GM12878 (cell line): ENCODE measurements around the gene RALGDS. TPM values are rescaled to one million over a fixed set of nuclear protein-coding genes. Genes with fewer than 3 reads are reported as not detected.
"Not testable (repeated sequence)": the region's sequence is repeated elsewhere in the genome, so short reads cannot be mapped to it uniquely, and the experiment has no call there.

Experiments used
- ATAC-seq: fragments of 200-7000 bp; cut with Tn5 transposase; 3 replicates; pipeline ENCODE4 v1.9.1; 2020; ENCODE audit warnings: mild to moderate bottlenecking, moderate library complexity
- BruUV-seq: library from RNA; stranded (reverse); fragments of 400-500 nt; replicated peaks from 2 replicates; lab custom pipeline; 2021; lab: Mats Ljungman, UMichigan
- CTCF ChIA-PET: fragments of 300-600 bp; sonication (Branson Sonifier 250); formaldehyde crosslinking; extraction: SDS; loops from one replicate; lab custom pipeline; 2021; ENCODE audit warnings: inconsistent platforms; lab: Yijun Ruan, JAX
- POLR2A ChIA-PET: fragments of 350-600 bp; formaldehyde crosslinking; extraction: SDS; loops from one replicate; lab custom pipeline; 2021; ENCODE audit warnings: inconsistent platforms; lab: Charles Lee
- RAD21 ChIA-PET: fragments of 300-600 bp; sonication (Branson Sonifier 250); formaldehyde crosslinking; loops from one replicate; lab custom pipeline; 2023; ENCODE audit warnings: antibody characterized with exemption; ENCODE audit not compliant: unreplicated experiment; lab: Charles Lee
- SMC1A ChIA-PET: fragments of 300-600 bp; sonication (Branson Sonifier 250); formaldehyde crosslinking; loops from one replicate; lab custom pipeline; 2023; ENCODE audit not compliant: unreplicated experiment, uncharacterized antibody; lab: Charles Lee
- DNase-seq: peaks from one replicate; pipeline ENCODE4 v3.0.0-alpha.2; 2011; ENCODE audit warnings: low read depth, low spot score
- FAIRE-seq: peaks from 3 replicates; lab custom pipeline; 2011; peaks lifted over from hg19 to GRCh38; lab: Jason Lieb, UNC
- H2AFZ ChIP-seq: 2 replicates; pipeline ENCODE4 v1.6.0; 2011; ENCODE audit warnings: low read depth, low read length, control low read depth; ENCODE audit not compliant: control insufficient read depth
- H3K27ac ChIP-seq: 2 replicates; pipeline ENCODE4 v1.5.1; 2011; ENCODE audit warnings: control low read depth; ENCODE audit not compliant: control insufficient read depth, insufficient read depth
- H3K27me3 ChIP-seq, 2 experiments: replicated peaks in 1 of 2; 2 replicates each; pipeline versions ENCODE4 v1.6.0 to v1.6.1; 2011; ENCODE audit warnings: low read length in 1 of 2; ENCODE audit not compliant: control insufficient read depth in 2 of 2, insufficient read depth in 2 of 2
- H3K36me3 ChIP-seq, 2 experiments: 2 replicates each; pipeline ENCODE4 v1.5.1; 2011; ENCODE audit warnings: low read length in 1 of 2; ENCODE audit not compliant: control insufficient read depth in 2 of 2, insufficient read depth in 2 of 2
- H3K4me1 ChIP-seq: 2 replicates; pipeline ENCODE4 v1.6.1; 2011; ENCODE audit warnings: mild to moderate bottlenecking, low read length, moderate library complexity, mixed read lengths; ENCODE audit not compliant: control insufficient read depth, insufficient read depth
- H3K4me2 ChIP-seq: 2 replicates; pipeline ENCODE4 v1.6.0; 2011; ENCODE audit warnings: control low read depth; ENCODE audit not compliant: control insufficient read depth, insufficient read depth
- H3K4me3 ChIP-seq: fragments of 200-600 bp; sonication (generic); 2 replicates; pipeline ENCODE4 v1.5.1; 2016
- H3K79me2 ChIP-seq: 2 replicates; pipeline ENCODE4 v1.6.0; 2011; ENCODE audit warnings: low read length; ENCODE audit not compliant: control insufficient read depth, insufficient read depth
- H3K9ac ChIP-seq: 2 replicates; pipeline ENCODE4 v1.8.0; 2011; ENCODE audit warnings: low read length, control low read depth, mixed read lengths; ENCODE audit not compliant: control insufficient read depth, insufficient read depth
- H3K9me3 ChIP-seq: replicated peaks from 3 replicates; pipeline ENCODE4 v1.5.1; 2011; ENCODE audit warnings: mild to moderate bottlenecking, low read length; ENCODE audit not compliant: control insufficient read depth, insufficient read depth
- H4K20me1 ChIP-seq: 2 replicates; pipeline ENCODE4 v1.6.0; 2011; ENCODE audit not compliant: control insufficient read depth, insufficient read depth
- WGBS: methylation state at CpG from one replicate; pipeline ENCODE4 v1.1.6; 2016; ENCODE audit warnings: low lambda C conversion rate; ENCODE audit not compliant: insufficient replicate concordance, insufficient coverage; ENCODE audit errors: missing lambda C conversion rate; 5-methylcytosine and 5-hydroxymethylcytosine counted together
- in situ Hi-C: fragments of 300-500 bp; cut with MboI; formaldehyde crosslinking; loops from 9 replicates; pipeline ENCODE4 v1.14.3; 2018; ENCODE audit warnings: mixed read lengths
- intact Hi-C: fragments of 100-400 bp; cut with micrococcal nuclease; formaldehyde crosslinking; loops from one replicate; pipeline ENCODE4 v1.14.2; 2022; ENCODE audit not compliant: unreplicated experiment
- polyA plus RNA-seq, 11 experiments: library from polyadenylated mRNA; depleted of rRNA in 4 of 11; unstranded in 6 of 11; stranded (reverse) in 5 of 11; fragments of >200 nt; fragmentation: Nextera tagmentation in 4 of 11; fragmentation: Illumina TruSeq in 1 of 11; extraction: Ambion mirVana in 4 of 11; extraction: Trizol in 1 of 11; gene quantifications; 1 replicate in 1 of 11; 2 replicates in 10 of 11; pipeline versions ENCODE4 v1.2.1 to v1.2.3, GENCODE V29; 2011 to 2016; ENCODE audit warnings: inconsistent platforms in 2 of 11, missing spikeins in 2 of 11, low read depth in 1 of 11
- total RNA-seq, 4 experiments: library from RNA; depleted of rRNA in 3 of 4; stranded (reverse); fragments of >200 nt in 3 of 4; fragmentation: Illumina TruSeq in 1 of 4; extraction: Trizol in 1 of 4; gene quantifications; 2 replicates each; pipeline versions ENCODE4 v1.2.1 to v1.2.3, GENCODE V29; 2013 to 2021

The RALGDS gene
- total and polyA plus RNA-seq, 10 of the 15 experiments (the other 5 are each of a cell fraction or from before 2014, with no cell fraction given) = 1.3 to 48.6 (median 21.2) TPM

- in situ Hi-C loops, CTCF ChIA-PET, H3K27me3 ChIP-seq, BruUV-seq, H2AFZ ChIP-seq, ATAC-seq, H3K4me2 ChIP-seq, H3K79me2 ChIP-seq, intact Hi-C loops, H4K20me1 ChIP-seq, H3K9me3 ChIP-seq, DNase-seq, SMC1A ChIA-PET, H3K27ac ChIP-seq, POLR2A ChIA-PET, H3K4me3 ChIP-seq, FAIRE-seq, H3K36me3 ChIP-seq, RAD21 ChIA-PET, H3K9ac ChIP-seq: not testable (repeated sequence)
- WGBS = 53% methylated on average over 4 of the region's 9 CpGs
- peaks cover 27% of the 10 kb centered on the region for H3K4me1 ChIP-seq
Measured at GRCh38 chr9:133061764-133062145, 59.3 kb downstream of the RALGDS start, which contains the start of gene CEL. Gene CEL, plus strand, starts transcription at chr9:133061981. Its CDS starts 22 bp downstream, at chr9:133062003.

- peak; percentile 16; the same call in 2 of the 3 replicates for ATAC-seq
- H3K9ac ChIP-seq, POLR2A ChIA-PET, H3K27ac ChIP-seq, H2AFZ ChIP-seq, DNase-seq, H3K4me2 ChIP-seq, H3K27me3 ChIP-seq, H4K20me1 ChIP-seq, H3K36me3 ChIP-seq, RAD21 ChIA-PET, FAIRE-seq, BruUV-seq, intact Hi-C loops, in situ Hi-C loops, H3K79me2 ChIP-seq, H3K9me3 ChIP-seq, H3K4me3 ChIP-seq: not testable (repeated sequence)
- ChIA-PET SMC1A (interaction anchor here (0.6 kb wide), 1 partner anchor 12 kb away, joined by 3 read pairs; no protein-coding TSS in a partner anchor), CTCF (interaction anchor here (1.8 kb wide), 1 partner anchor 87 kb away, joined by 6 read pairs; no protein-coding TSS in a partner anchor)
- WGBS = 89% methylated on average over 13 of the region's 14 CpGs
- H3K4me1 ChIP-seq = peaks cover 27% of the 10 kb centered on the region
Measured at GRCh38 chr9:133061019-133061763, 59.8 kb downstream of the RALGDS start.
